ENCODE measurements around the gene MBD3L1.

DNA sequence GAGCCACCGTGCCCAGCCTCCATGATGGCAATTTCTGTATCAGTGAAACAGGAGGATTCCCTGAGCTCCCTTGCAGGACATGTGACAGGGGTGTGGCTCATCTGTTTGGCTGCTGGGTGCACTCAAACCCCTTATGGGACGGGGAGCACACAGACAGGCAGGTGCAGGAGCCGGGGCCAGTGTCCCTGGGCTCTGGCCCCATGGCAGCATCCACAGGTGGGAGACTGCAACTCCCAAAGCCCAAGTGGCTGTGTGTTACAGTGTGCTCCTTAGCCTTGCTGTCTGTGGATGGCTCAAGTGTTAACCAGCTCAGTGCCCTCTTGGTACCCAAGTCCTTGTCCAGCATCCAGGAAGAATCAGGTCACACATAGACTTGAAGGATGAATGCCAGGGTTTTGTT lies 14.6 kb downstream of the MBD3L1 start:
- TF ChIP-seq EP300 (IDR thresholded peaks at IDR 0.05; ENCODE audit: low read depth in 2 of 2, low read length in 2 of 2) (no peak), EP300 (CRISPR knock-in tag; IDR thresholded peaks at IDR 0.05; ENCODE audit: borderline replicate concordance) (no peak), MEIS2 (CRISPR knock-in tag; IDR thresholded peaks at IDR 0.05) (no peak)

Measured in HepG2 (cell line).